Smooth muscle cell (in vitro differentiated cells): Measurements from ENCODE around the gene DDT. TPM values are rescaled to one million over a fixed set of nuclear protein-coding genes. Genes with fewer than 3 reads are reported as not detected.
A peak's percentile ranks its signal among the peaks of the same experiment; 100 is the strongest.
"Not testable (repeated sequence)": the region's sequence is repeated elsewhere in the genome, so short reads cannot be mapped to it uniquely, and the experiment has no call there.

Experiments
- DNase-seq: peaks from one replicate; lab custom pipeline; 2025; ENCODE audit not compliant: unreplicated experiment; lab: John Stamatoyannopoulos, UW
- H2AFZ ChIP-seq: fragments of 200-600 bp; sonication (generic); 2 replicates; pipeline ENCODE4 v1.6.0; 2016; ENCODE audit warnings: antibody characterized with exemption, low read depth, mild to moderate bottlenecking
- H3F3A ChIP-seq: fragments of 200-600 bp; sonication (generic); 2 replicates; pipeline ENCODE4 v1.6.0; 2017; ENCODE audit warnings: antibody characterized with exemption, low read depth
- H3K27ac ChIP-seq: fragments of 200-600 bp; sonication (generic); 2 replicates; pipeline ENCODE4 v1.5.1; 2016; ENCODE audit warnings: low read depth, mild to moderate bottlenecking
- H3K27me3 ChIP-seq: fragments of 200-600 bp; sonication (generic); 2 replicates; pipeline ENCODE4 v1.6.1; 2016; ENCODE audit warnings: low read depth, mild to moderate bottlenecking
- H3K36me3 ChIP-seq: fragments of 200-600 bp; sonication (generic); 2 replicates; pipeline ENCODE4 v1.5.1; 2016; ENCODE audit warnings: low read depth
- H3K4me1 ChIP-seq: fragments of 200-600 bp; sonication (generic); 2 replicates; pipeline ENCODE4 v1.5.1; 2016; ENCODE audit warnings: low read depth
- H3K4me2 ChIP-seq: fragments of 200-600 bp; sonication (generic); 2 replicates; pipeline ENCODE4 v1.6.0; 2016; ENCODE audit warnings: mild to moderate bottlenecking
- H3K4me3 ChIP-seq: fragments of 200-600 bp; sonication (generic); 2 replicates; pipeline ENCODE4 v1.5.1; 2016; ENCODE audit warnings: mild to moderate bottlenecking
- H3K79me2 ChIP-seq: fragments of 200-600 bp; sonication (generic); 2 replicates; pipeline ENCODE4 v1.6.0; 2016; ENCODE audit warnings: low read depth, mild to moderate bottlenecking
- H3K9ac ChIP-seq: fragments of 200-600 bp; sonication (generic); 2 replicates; pipeline ENCODE4 v1.6.0; 2016; ENCODE audit warnings: low read depth
- H3K9me3 ChIP-seq: fragments of 200-600 bp; sonication (generic); replicated peaks from 2 replicates; pipeline ENCODE4 v1.5.1; 2016; ENCODE audit warnings: low read depth
- H4K20me1 ChIP-seq: fragments of 200-600 bp; sonication (generic); 2 replicates; pipeline ENCODE4 v1.6.0; 2016; ENCODE audit warnings: low read depth
- CTCF ChIP-seq: fragments of 200-600 bp; sonication (generic); IDR thresholded peaks from 2 replicates; pipeline ENCODE4 v1.5.1; 2017; ENCODE audit warnings: borderline replicate concordance, mild to moderate bottlenecking, antibody characterized with exemption; ENCODE audit not compliant: insufficient read depth, poor library complexity, severe bottlenecking
- WGBS: methylation state at CpG from one replicate; pipeline ENCODE4 v1.1.7; 2016; ENCODE audit warnings: low lambda C conversion rate; 5-methylcytosine and 5-hydroxymethylcytosine counted together
- polyA plus RNA-seq: library from polyadenylated mRNA; unstranded; fragments of >200 nt; fragmentation: Nextera tagmentation; extraction: Ambion mirVana; gene quantifications from 2 replicates; pipeline ENCODE4 v1.2.1, GENCODE V29; 2016
- total RNA-seq: library from RNA; depleted of rRNA; stranded (reverse); fragments of >200 nt; gene quantifications from 2 replicates; pipeline ENCODE4 v1.2.3, GENCODE V29; 2014

The DDT gene
- total and polyA plus RNA-seq, 2 experiments from 2014 or later, result 57.8 to 119 TPM

- not testable (repeated sequence) for H3K9ac ChIP-seq, H3K27me3 ChIP-seq, H3F3A ChIP-seq, H3K27ac ChIP-seq, H3K4me1 ChIP-seq, H3K36me3 ChIP-seq, H3K9me3 ChIP-seq, H3K79me2 ChIP-seq, H2AFZ ChIP-seq, H4K20me1 ChIP-seq, H3K4me3 ChIP-seq
- DNase-seq, result peak; percentile 14
- TF ChIP-seq CTCF, result peak; percentile 86
- WGBS, result 13% methylated on average over 12 of the region's 12 CpGs
- peak overlapping the region; percentile 59 for H3K4me2 ChIP-seq
These were observed 17.8 kb downstream of the DDT start for GRCh38 chr22:23956301-23956900.

GRCh38 chr22:23955886-23956285, 18.4 kb downstream of the DDT start:
- H4K20me1 ChIP-seq, H3K9me3 ChIP-seq, H3K9ac ChIP-seq, H3K79me2 ChIP-seq, H2AFZ ChIP-seq, H3K4me3 ChIP-seq, H3K27me3 ChIP-seq, H3K36me3 ChIP-seq, H3K4me2 ChIP-seq, H3K27ac ChIP-seq, H3K4me1 ChIP-seq, H3F3A ChIP-seq, DNase-seq: not testable (repeated sequence)
- 38% methylated on average over 8 of the region's 8 CpGs for WGBS

- H3K36me3 ChIP-seq, DNase-seq, H4K20me1 ChIP-seq, H3F3A ChIP-seq, H3K27ac ChIP-seq, H3K27me3 ChIP-seq, H3K9me3 ChIP-seq, H2AFZ ChIP-seq, H3K4me1 ChIP-seq, H3K9ac ChIP-seq, H3K4me2 ChIP-seq, H3K4me3 ChIP-seq, H3K79me2 ChIP-seq: not testable (repeated sequence)
- 60% methylated on average over 6 of the region's 6 CpGs for WGBS
These were observed 19.3 kb downstream of the DDT start for GRCh38 chr22:23954991-23955305.

GRCh38 chr22:23954193-23954990, 19.8 kb downstream of the DDT start:
- WGBS, result 75% methylated on average over 7 of the region's 8 CpGs
- H3F3A ChIP-seq, H3K9ac ChIP-seq: not testable (repeated sequence)

GRCh38 chr22:23953485-23953884, 20.8 kb downstream of the DDT start:
- H3K27ac ChIP-seq, H4K20me1 ChIP-seq, H3K27me3 ChIP-seq, H3F3A ChIP-seq, H3K36me3 ChIP-seq, H3K9me3 ChIP-seq, H3K4me1 ChIP-seq, H3K9ac ChIP-seq, H3K4me2 ChIP-seq, H2AFZ ChIP-seq, DNase-seq, H3K4me3 ChIP-seq, H3K79me2 ChIP-seq: not testable (repeated sequence)
- 86% methylated on average over 4 of the region's 4 CpGs for WGBS

More at GRCh38 chr22:23954193-23954990, 19.8 kb downstream of the DDT start:
- H3K4me1 ChIP-seq, H3K79me2 ChIP-seq, H2AFZ ChIP-seq, H3K27me3 ChIP-seq, H3K9me3 ChIP-seq, H3K4me3 ChIP-seq, H4K20me1 ChIP-seq, H3K27ac ChIP-seq, H3K36me3 ChIP-seq, DNase-seq, H3K4me2 ChIP-seq: not testable (repeated sequence)

GRCh38 chr22:23952794-23953405, 21.3 kb downstream of the DDT start:
- not testable (repeated sequence) for H3K4me1 ChIP-seq, H4K20me1 ChIP-seq, H3K9ac ChIP-seq, H3K4me3 ChIP-seq, H3K9me3 ChIP-seq, H3K4me2 ChIP-seq, H3F3A ChIP-seq, DNase-seq, H3K36me3 ChIP-seq, H3K27ac ChIP-seq, H3K27me3 ChIP-seq, H2AFZ ChIP-seq, H3K79me2 ChIP-seq
- 79% methylated on average over 11 of the region's 11 CpGs for WGBS

- not testable (repeated sequence) for H3K36me3 ChIP-seq, H3K9me3 ChIP-seq, H3K27me3 ChIP-seq, DNase-seq, H3K9ac ChIP-seq, H4K20me1 ChIP-seq, H3K4me1 ChIP-seq, H2AFZ ChIP-seq, H3K4me3 ChIP-seq, H3K27ac ChIP-seq, H3F3A ChIP-seq, H3K79me2 ChIP-seq, H3K4me2 ChIP-seq
- 94% methylated on average over 2 of the region's 2 CpGs for WGBS
These were observed 22.9 kb downstream of the DDT start for GRCh38 chr22:23951383-23951782.
